Astrocyte (in vitro differentiated cells and primary cell): ENCODE measurements around the gene IP6K2.

Experiments
- CTCF ChIP-seq: IDR thresholded peaks from 2 replicates; pipeline ENCODE4 v1.5.1; 2011; ENCODE audit warnings: low read depth, mild to moderate bottlenecking, inconsistent platforms, low read length, moderate library complexity; ENCODE audit not compliant: insufficient read depth
- EZH2 ChIP-seq: IDR thresholded peaks from 2 replicates; pipeline ENCODE4 v1.6.1; 2012; ENCODE audit warnings: mild to moderate bottlenecking, low read length, inconsistent platforms; ENCODE audit not compliant: insufficient read depth

DNA sequence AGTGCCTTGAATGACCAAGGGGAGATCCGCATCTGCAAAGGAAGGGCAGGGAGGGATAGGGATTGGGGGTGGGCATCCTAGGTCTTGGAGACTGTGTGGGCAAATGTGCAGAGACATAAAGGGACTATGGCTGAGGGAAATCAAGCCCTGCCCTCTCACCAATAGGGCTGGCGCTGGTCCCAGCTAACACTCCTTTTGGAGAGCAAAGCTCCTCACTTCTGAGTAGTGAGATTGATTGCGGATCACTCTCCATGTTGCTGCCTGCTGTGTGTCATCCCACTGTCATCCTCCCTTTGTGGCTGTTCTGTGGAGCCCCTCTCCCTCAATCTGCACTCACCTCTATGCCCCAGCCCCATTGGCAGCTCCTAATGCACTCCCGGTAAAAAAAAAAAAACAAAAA is 52.1 kb downstream of the IP6K2 start:
- TF ChIP-seq EZH2 = no peak
- no peak for TF ChIP-seq CTCF
